Limb (tissue), 2 donors: ENCODE measurements around the gene TMIGD3.

ENCODE experiments used
- DNase-seq, 2 donors: peaks; one replicate each; pipeline ENCODE4 v3.0.0-alpha.2; 2016; ENCODE audit errors: extremely low spot score in 2 of 2

TMIGD3 gene

GRCh38 chr1:111475701-111476100 lies 27.7 kb downstream of the TMIGD3 start:
- DNase-seq = no peak

GRCh38 chr1:111474521-111474920 lies 28.9 kb downstream of the TMIGD3 start:
- DNase-seq = no peak

- peak in 1 of 2 donors; percentile 16 for DNase-seq
These were observed 29.3 kb downstream of the TMIGD3 start for GRCh38 chr1:111474106-111474505.

GRCh38 chr1:111471538-111471937 lies 31.9 kb downstream of the TMIGD3 start:
- no peak for DNase-seq

- no peak for DNase-seq
These were observed 32.4 kb downstream of the TMIGD3 start for GRCh38 chr1:111471012-111471411.

GRCh38 chr1:111470596-111470995 lies 32.8 kb downstream of the TMIGD3 start:
- no peak for DNase-seq

- no peak for DNase-seq
These were observed 33.9 kb downstream of the TMIGD3 start for GRCh38 chr1:111469539-111469938.

- DNase-seq = no peak
These were observed 34.7 kb downstream of the TMIGD3 start for GRCh38 chr1:111468717-111469100.

GRCh38 chr1:111467865-111468716 lies 35.3 kb downstream of the TMIGD3 start:
- DNase-seq = no peak

GRCh38 chr1:111466480-111466879 lies 37.0 kb downstream of the TMIGD3 start:
- no peak for DNase-seq

GRCh38 chr1:111465754-111466153 lies 37.7 kb downstream of the TMIGD3 start:
- no peak for DNase-seq

- no peak for DNase-seq
These were observed 40.3 kb downstream of the TMIGD3 start for GRCh38 chr1:111463029-111463683.

GRCh38 chr1:111462370-111463028 lies 40.9 kb downstream of the TMIGD3 start:
- no peak for DNase-seq

- DNase-seq = no peak
These were observed 41.7 kb downstream of the TMIGD3 start for GRCh38 chr1:111461765-111462164.

GRCh38 chr1:111455642-111456031 lies 47.8 kb downstream of the TMIGD3 start:
- no peak for DNase-seq

- no peak for DNase-seq
These were observed 48.4 kb downstream of the TMIGD3 start for GRCh38 chr1:111454859-111455641.

GRCh38 chr1:111453706-111454105 lies 49.7 kb downstream of the TMIGD3 start:
- DNase-seq = no peak

- no peak for DNase-seq
These were observed 50.9 kb downstream of the TMIGD3 start for GRCh38 chr1:111452581-111452980.

GRCh38 chr1:111450185-111450584 lies 53.2 kb downstream of the TMIGD3 start:
- no peak for DNase-seq

- no peak for DNase-seq
These were observed 53.8 kb downstream of the TMIGD3 start for GRCh38 chr1:111449703-111450017.

GRCh38 chr1:111448918-111449702 lies 54.3 kb downstream of the TMIGD3 start, which contains the start of the genes ATP5PB and WDR77:
ATP5PB (plus strand) TSS chr1:111449464; CDS start chr1:111449542, 78 bp downstream.
WDR77 (minus strand) TSS chr1:111449256; CDS start chr1:111449169, 87 bp downstream.
- peak; percentile 95 to 99 for DNase-seq
